COLO829 (cell line): ENCODE data around the gene PGD.
"Not testable (repeated sequence)": the region's sequence is repeated elsewhere in the genome, so short reads cannot be mapped to it uniquely, and the experiment has no call there.

Experiments
- DNase-seq: peaks from one replicate; pipeline ENCODE4 v3.0.0; 2012; ENCODE audit warnings: low spot score

Gene PGD

DNA sequence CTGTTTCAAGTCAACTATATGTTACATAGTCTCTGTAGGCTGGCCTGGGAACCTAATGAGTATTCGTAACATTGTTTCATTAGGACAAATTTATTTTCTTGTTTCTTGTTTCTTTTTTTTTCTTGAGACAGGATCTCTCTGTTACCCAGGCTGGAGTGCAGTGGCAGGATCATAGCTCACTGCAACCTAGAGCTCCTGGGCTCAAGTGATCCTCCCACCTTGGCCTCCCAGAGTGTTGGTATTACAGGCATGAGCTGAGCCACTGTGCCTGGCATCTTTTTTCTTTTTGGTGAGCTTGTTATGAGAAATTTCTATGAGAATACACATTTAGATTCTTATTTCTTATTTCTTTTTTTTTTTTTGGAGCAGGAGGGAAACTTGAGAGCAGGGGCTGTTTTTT lies 38.2 kb downstream of the PGD start:
- no peak for DNase-seq

- no peak for DNase-seq
Observed at GRCh38 chr1:10438677-10439163, 39.9 kb downstream of the PGD start.

DNA sequence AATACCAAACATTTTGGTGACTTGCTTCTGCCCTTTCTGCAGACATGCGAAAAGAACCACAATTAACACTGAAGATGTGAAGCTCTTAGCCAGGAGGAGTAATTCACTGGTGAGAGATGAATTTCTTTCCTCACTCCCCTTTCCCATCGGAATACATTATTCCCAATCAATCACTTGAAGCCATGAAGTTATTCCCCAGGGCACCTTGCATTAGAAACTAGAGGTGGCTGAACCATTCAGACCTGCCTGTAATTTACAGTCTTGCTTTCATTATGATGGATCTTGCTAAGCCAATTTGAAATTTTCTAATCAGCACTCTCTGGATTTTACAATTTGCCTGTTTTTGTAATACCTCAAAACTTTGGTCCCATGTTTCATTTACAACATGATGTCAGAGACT lies 41.4 kb downstream of the PGD start:
- no peak for DNase-seq

DNA sequence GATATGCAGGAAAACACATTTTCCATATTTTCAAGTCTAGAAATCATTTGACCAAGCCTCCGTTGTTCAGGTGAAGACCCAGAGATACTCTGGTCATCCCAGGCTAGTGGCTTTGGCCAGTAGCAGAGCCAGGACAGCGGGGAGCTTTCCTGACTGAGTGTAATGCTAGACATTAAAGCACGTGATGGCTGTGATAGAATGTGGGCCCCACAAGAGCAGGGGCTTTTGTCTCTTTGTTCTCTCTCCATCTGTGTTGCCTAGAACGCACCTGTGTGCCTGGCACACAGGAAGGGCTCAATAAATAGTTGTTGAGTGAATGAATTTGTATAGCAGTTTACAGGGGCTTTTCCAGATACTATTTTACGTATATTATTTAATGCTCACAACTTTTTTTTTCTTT lies 41.9 kb downstream of the PGD start:
- DNase-seq, result no peak

- DNase-seq, result no peak
Observed at GRCh38 chr1:10444248-10444647, 45.4 kb downstream of the PGD start.

- DNase-seq, result no peak
Observed at GRCh38 chr1:10444795-10445397, 46.0 kb downstream of the PGD start.

DNA sequence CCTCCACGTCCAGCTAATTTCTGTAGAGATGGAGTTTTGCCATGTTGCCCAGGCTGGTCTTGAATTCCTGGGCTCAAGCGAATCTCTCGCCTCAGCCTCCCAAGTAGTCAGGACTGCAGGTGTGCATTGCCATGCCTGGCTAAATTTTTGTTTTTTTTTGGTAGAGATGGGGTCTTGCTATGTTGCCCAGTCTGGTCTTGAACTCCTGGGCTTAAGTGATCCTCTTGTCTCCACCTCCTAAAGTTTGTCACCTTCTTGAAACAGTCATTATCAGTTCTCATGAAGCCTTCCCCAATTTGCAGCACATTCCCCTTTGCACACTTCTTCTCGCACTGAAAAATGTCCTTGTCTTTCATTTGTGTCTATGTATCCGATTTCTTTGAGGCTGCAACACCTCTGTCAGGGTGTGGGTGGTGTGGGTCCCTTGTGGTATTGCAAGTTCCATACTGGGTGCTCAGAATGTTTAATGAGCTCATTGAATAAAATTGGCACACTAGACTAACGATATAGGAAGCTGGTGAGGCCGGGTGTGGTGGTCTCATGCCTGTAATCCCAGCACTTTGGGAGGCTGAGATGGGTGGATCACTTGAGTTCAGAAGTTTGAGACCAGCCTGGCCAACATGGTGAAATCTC lies 48.0 kb downstream of the PGD start:
- DNase-seq, result no peak

GRCh38 chr1:10449751-10450150 lies 50.9 kb downstream of the PGD start, which contains the start of gene CORT:
Gene CORT, plus strand, starts transcription at chr1:10450031. Its CDS starts 193 bp downstream, at chr1:10450224.
- DNase-seq, result no peak

GRCh38 chr1:10450156-10450814 lies 51.4 kb downstream of the PGD start:
- no peak for DNase-seq

DNA sequence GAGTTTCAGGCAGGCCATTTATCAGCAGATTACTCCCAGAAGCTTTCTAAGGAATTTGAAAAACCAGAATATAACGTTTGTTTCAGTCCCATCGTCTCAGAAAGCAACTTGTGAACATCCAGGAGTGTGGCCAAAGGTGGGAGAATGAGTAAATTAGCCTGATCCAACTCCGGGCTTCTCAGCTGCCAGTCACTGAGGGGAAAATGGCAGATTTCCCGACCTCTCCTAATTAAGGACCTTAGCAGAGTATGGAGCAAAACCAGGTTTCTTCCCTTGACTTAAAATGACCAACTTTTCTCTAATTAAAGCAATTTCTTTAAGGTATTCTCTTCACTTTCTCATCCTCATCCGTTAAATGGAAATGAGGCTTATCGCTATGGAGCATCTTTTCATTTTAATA lies 52.0 kb downstream of the PGD start:
- DNase-seq, result no peak

DNA sequence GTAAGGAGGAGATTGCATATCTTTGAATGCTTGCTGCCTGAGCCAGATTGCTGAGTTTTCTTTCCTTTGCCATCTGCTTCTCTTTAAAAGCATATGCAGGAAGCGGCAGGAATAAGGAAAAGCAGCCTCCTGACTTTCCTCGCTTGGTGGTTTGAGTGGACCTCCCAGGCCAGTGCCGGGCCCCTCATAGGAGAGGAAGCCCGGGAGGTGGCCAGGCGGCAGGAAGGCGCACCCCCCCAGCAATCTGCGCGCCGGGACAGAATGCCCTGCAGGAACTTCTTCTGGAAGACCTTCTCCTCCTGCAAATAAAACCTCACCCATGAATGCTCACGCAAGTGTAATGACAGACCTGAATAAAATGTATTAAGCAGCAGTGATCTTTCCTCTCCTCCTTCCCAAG lies 52.4 kb downstream of the PGD start:
- DNase-seq, result no peak

DNA sequence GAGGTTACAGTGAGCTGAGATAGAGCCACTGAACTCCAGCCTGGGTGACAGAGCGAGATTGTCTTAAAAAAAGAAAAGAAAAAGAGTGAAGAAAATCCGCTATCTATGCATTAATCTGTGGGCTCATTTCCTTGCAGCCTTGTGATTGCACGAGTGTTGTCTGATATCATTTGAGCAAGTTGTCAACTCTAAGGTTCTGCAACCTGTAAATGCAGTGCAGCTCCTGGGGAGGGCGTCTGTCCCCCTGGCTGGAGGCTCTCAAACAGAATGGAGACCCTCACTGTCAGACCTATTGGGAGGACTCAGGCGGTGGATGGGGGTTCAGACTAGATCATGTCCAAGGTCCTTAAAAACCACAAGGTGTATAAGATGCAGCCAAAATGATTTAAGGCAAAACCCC lies 57.2 kb downstream of the PGD start:
- no peak for DNase-seq

DNA sequence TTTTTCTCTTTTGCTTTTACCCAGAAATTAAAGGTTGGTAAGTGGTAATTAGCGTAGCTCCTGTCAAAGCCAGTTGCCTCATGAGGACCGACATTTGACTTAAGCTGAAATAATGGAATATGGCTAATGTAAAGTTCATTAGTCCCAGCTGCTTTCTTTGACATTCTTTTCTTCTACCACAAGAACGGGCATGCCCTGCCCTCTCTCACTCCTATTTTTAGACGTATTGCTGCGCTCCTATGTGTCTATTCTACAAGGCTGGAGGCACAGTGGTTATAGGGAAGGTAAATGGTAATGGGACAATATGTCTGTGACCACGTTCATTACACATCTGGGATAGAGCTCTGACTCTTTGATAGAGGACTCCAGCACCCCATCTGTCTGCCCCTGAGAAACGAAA lies 57.8 kb downstream of the PGD start:
- DNase-seq, result no peak

DNA sequence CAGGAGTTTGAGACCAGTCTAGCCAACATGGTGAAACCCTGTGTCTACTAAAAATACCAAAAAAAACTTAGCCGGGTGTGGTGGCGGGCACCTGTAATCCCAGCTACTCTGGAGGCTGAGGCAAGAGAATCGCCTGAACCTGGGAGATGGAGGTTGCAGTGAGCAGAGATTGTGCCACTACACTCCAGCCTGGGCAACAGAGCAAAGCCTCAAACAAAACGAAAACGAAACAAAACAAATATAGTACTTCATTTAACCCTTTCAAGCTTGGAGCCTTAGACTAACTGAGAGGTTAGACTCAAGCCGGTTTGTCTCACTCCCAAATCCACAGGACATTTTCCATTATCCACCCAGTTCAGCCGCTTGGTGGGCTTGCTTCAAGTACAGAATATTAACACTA lies 58.6 kb downstream of the PGD start:
- not testable (repeated sequence) for DNase-seq

- DNase-seq, result no peak
Observed at GRCh38 chr1:10457875-10458274, 59.0 kb downstream of the PGD start.

GRCh38 chr1:10459184-10459583 lies 60.3 kb downstream of the PGD start:
- DNase-seq, result no peak

DNA sequence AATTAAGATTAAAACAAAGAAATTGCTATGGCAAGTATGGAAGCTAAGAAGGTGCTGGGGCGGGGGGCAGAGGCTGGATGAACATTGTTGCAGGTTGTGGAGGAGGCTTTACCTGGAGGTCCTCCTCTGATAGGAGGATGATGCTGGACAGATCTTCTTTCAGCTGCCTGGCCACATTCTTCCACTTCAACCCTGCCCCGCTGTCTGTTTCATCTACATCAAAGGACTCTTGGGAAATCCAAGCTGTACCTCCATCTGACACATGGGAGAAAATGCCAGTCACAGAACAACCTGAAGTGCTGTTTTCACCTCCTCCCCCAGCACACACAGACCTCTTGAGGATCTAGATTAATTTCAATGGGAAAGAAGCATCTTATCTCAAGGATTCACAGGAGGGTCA lies 68.2 kb downstream of the PGD start:
- DNase-seq, result no peak

GRCh38 chr1:10470043-10470442 lies 71.2 kb downstream of the PGD start:
- DNase-seq, result no peak
